HG03457 (cell line): ENCODE data around the gene PPP2R3C.
"Not testable (repeated sequence)": the region's sequence is repeated elsewhere in the genome, so short reads cannot be mapped to it uniquely, and the experiment has no call there.

Source experiments
- ATAC-seq: cut with Tn5 transposase; IDR thresholded peaks from one replicate; pipeline ENCODE4 v1.9.1; 2021; ENCODE audit warnings: moderate number of reproducible peaks; ENCODE audit not compliant: unreplicated experiment

PPP2R3C gene

GRCh38 chr14:35121887-35122695 is at the start of gene PPP2R3C, which contains the start of gene PRORP:
PPP2R3C (minus strand) TSS chr14:35121990; CDS start chr14:35121959, 31 bp downstream.
PRORP (plus strand) TSS chr14:35122552; CDS start chr14:35123246, 694 bp downstream.
- peak; percentile 69 for ATAC-seq

- no peak for ATAC-seq
Observed at GRCh38 chr14:35167496-35167895, 45.7 kb upstream of the PPP2R3C start.

GRCh38 chr14:35164849-35165248 is 43.1 kb upstream of the PPP2R3C start:
- ATAC-seq: no peak

- ATAC-seq: no peak
Observed at GRCh38 chr14:35163384-35163783, 41.6 kb upstream of the PPP2R3C start.

- ATAC-seq: no peak
Observed at GRCh38 chr14:35161231-35161630, 39.4 kb upstream of the PPP2R3C start.

GRCh38 chr14:35159742-35160409 is 38.1 kb upstream of the PPP2R3C start:
- ATAC-seq: no peak

GRCh38 chr14:35158951-35159653 is 37.3 kb upstream of the PPP2R3C start:
- ATAC-seq: no peak

- ATAC-seq: no peak
Observed at GRCh38 chr14:35158491-35158890, 36.7 kb upstream of the PPP2R3C start.

- ATAC-seq: no peak
Observed at GRCh38 chr14:35155962-35156361, 34.2 kb upstream of the PPP2R3C start.

GRCh38 chr14:35154016-35154415 is 32.2 kb upstream of the PPP2R3C start:
- no peak for ATAC-seq

- not testable (repeated sequence) for ATAC-seq
Observed at GRCh38 chr14:35152531-35152930, 30.7 kb upstream of the PPP2R3C start.

GRCh38 chr14:35149239-35149638 is 27.4 kb upstream of the PPP2R3C start:
- ATAC-seq: no peak

GRCh38 chr14:35147711-35148110 is 25.9 kb upstream of the PPP2R3C start:
- ATAC-seq: no peak

GRCh38 chr14:35147186-35147585 is 25.4 kb upstream of the PPP2R3C start:
- ATAC-seq: no peak

- no peak for ATAC-seq
Observed at GRCh38 chr14:35146711-35147149, 24.9 kb upstream of the PPP2R3C start.

GRCh38 chr14:35144029-35144428 is 22.2 kb upstream of the PPP2R3C start:
- ATAC-seq: no peak

- ATAC-seq: no peak
Observed at GRCh38 chr14:35140718-35141581, 19.2 kb upstream of the PPP2R3C start.

- ATAC-seq: no peak
Observed at GRCh38 chr14:35138585-35138984, 16.8 kb upstream of the PPP2R3C start.

- no peak for ATAC-seq
Observed at GRCh38 chr14:35134329-35135123, 12.7 kb upstream of the PPP2R3C start.
